NCI-H2029 (cell line): ENCODE data around the gene NECAB3.

Source experiments
- DNase-seq: peaks from one replicate; lab custom pipeline; 2025; lab: John Stamatoyannopoulos, UW

The NECAB3 gene

DNA sequence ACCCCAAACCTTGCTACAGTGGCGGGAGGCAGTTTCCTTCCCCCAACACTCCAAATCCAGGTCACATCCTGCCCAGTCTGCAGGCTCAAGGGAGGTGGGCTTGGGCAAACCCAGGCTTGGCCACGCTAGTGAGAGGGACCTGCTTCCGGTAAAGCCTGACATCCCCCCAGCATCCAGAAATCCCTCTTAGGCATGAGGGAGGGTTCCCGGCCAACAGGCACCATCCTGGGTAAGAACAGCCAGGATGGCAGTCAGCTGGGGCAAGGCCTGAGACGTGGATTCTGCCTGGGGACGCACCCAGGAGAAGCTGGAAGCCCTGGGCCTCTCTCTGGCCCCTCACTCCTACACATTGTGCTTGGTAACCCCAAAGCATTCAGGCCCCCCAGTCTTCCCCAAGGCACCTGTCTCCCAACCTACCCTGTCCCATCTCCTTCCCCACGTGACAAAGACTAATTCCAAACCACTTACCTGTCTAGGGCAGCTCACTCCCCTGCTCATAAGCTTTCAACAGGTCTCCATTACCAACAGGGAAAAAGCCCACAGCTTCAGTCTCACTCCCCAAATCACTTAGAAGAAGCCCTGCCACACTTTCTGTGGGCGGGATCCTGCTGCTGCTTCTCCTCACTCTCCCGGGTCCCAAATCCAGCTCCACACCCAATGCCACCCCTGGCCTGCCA, 10.0 kb downstream of the NECAB3 start:
- no peak for DNase-seq

DNA sequence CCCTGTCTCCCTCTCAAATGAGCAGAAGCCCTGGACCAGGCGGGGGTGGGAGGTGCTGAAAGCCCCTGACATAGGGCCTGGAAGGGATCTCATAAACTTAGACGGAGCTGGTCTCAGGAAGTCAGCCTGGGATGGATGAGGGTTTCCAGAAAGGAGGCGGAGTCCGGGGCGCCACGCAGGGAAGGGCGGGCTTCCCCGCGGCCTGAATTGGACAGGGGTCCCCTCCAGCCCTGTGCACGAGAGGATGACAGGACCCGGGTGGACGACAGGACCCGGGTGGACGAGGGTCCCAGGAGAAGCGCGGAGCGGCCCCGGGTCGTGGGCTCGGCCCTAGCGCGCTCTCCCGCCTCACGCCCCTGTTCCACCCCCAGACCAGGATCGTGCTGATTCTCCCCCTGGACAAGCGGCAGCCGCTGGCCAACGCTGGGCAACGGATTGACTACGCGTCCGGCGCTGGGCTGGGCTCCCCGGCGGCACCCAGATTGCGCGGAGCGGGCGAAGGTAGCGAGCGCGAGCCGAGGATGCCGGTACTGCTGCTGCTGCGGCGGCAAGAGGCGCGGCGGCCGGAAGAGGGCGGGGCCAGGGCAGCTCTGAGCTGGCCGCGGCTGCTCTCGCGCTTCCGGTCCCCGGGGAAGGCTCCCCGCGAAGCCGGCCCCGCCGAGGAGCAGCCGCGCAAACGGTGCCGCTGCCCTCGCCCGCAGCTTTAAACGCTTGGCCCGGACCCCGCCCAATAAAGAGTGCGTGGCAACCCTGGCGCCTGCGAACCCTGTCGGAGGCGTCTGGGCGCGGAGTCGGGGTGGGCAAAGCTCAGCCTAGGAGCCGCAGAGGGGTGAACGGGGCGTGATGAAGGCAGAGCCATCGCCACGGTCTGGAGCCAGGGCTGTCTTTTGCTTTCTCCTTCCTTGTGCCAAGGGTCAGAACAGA, 10.8 kb downstream of the NECAB3 start:
- peak; percentile 72 for DNase-seq

GRCh38 chr20:33662172-33662571, 12.1 kb downstream of the NECAB3 start, which contains the start of gene C20orf144:
Gene C20orf144 (plus strand): TSS chr20:33662327. CDS start chr20:33662346, 19 bp downstream.
- DNase-seq: no peak

DNA sequence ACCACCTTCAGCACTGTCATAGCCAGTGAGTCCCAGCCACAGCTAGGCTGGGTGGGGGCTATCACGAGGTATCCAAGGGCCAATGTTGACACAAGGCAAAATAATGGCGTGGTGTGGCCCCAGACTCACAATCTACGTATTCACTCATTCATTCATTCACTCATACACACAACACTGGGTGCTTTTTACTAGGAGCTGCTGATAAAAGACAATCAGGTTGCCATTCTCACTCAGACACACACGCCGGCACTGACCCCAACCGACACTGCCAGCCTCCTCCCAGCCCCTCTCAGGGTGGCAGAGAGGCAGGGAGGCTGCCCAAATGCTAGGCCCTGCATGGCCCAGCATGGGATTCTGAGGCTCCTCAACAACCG, 13.6 kb downstream of the NECAB3 start:
- no peak for DNase-seq

- no peak for DNase-seq
Observed at GRCh38 chr20:33660035-33660684, 14.1 kb downstream of the NECAB3 start.

- DNase-seq: no peak
Observed at GRCh38 chr20:33659341-33660034, 14.7 kb downstream of the NECAB3 start.

DNA sequence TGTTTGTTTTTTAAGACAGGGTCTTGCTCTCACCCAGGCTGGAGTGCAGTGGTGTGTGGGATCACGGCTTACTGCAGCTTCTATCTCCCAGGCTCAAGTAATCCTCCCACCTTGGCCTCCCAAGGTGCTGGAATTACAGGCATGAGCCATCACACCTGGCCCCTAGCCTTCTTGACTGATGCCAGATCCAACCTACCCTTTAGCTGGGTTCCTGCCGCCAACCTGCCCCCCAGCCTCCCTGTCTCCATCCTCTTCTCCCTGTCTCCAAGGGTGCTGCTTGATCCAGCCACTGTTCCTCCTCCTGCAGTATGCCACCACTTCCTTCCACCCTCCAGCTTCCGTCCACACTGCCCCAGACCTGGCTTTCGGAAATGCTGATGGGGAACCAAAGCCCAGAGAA, 15.3 kb downstream of the NECAB3 start:
- DNase-seq: no peak

DNA sequence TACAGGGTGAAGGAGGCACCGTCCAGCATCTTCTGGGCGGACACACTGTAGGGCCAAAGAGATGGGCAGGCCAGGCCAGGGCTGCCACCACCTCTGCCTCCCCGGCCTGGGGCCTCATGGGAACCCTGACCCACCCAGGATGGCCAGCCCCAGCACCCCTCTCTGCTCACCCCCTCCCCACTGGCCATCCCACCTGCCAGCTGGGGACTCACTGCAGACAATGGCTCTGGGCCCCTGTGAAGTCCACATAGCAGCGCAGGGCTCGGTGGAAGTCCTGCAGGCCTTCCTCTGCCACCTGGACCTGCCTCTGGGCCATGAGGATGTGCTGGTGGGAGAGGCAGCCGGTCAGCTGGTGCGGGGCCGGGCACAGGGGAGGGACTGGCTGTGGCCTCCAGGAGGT, 15.7 kb downstream of the NECAB3 start:
- no peak for DNase-seq

DNA sequence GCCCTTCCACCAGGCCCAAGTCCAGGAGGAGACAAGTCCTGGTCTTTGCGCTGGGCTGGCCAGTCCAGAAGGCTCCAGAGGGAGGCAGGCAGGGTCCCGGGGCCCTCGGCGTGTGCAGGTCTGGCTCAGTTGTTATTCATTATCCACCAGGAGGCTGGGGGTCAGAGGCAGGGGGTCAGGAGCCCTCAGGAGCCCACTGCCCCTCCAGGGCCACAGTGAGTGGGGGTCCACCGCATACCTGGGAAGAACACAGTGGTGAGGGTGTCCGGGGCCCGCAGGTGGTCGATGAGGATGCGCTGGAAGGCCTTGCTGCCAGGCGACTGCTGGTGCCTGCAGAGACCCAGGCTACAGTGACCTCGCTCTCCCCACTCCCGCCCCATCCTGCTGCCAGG, 16.5 kb downstream of the NECAB3 start:
- DNase-seq: no peak

- no peak for DNase-seq
Observed at GRCh38 chr20:33656783-33657703, 17.2 kb downstream of the NECAB3 start.

DNA sequence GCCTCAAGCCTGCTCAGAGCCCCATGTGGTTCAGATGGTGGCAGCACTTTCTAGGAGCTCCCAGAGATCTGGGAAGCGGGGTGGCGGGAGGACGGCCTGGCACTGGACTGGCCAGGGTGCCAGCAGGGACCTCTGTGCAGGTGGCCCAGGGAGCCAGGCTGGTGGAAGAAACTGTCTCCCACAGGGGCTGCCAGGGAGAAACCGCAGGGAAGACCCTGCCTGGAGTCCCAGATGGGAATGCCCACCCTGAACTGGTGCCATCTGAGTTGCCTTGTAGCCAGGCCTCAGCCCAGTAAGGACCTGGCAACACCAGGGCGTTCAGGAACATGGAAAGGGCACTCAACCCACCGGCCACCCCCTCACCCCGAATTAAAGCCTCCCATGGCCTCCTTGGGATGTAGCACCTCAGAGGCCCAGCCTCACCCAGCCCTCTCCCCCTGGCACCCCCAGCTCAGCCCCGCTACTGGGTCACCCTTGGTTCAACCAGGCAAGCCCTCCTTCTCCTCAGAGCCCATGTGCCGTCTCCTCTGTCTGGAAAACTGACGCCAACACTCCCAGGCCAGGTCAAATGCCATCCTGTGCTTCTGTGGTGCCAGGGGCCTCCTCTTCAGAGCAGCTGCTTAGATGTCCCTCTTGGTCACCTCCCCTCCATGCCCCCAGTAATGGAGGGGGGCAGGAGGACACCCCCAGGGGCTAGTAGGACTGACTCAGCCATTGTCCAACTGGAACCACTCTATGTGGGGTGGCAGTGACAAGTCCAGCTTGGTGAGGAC, 18.0 kb downstream of the NECAB3 start:
- DNase-seq: no peak

DNA sequence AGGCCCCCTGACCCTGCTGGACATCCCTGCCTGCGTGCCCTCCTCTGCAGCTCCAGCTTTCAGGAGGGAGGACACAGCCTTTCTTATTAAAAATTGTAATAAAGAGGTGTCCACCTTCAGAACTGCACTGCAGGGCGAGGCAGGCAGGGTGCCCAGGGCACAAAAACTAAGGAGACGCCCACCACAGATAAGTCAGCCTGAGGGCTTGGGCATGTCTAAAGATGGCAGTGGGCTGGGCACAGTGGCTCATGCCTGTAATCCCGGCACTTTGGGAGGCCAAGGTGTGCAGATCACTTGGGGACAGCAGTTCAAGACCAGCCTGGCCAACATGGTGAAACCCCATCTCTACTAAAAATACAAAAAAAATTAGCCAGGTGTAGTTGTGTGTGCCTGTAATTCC, 19.1 kb downstream of the NECAB3 start:
- DNase-seq: no peak

- no peak for DNase-seq
Observed at GRCh38 chr20:33654680-33655161, 19.5 kb downstream of the NECAB3 start.

GRCh38 chr20:33653900-33654596, 20.2 kb downstream of the NECAB3 start:
- peak; percentile 98 for DNase-seq

GRCh38 chr20:33653218-33653899, 20.9 kb downstream of the NECAB3 start:
- DNase-seq: peak; percentile 76

GRCh38 chr20:33651562-33652048, 22.6 kb downstream of the NECAB3 start:
- DNase-seq: no peak

DNA sequence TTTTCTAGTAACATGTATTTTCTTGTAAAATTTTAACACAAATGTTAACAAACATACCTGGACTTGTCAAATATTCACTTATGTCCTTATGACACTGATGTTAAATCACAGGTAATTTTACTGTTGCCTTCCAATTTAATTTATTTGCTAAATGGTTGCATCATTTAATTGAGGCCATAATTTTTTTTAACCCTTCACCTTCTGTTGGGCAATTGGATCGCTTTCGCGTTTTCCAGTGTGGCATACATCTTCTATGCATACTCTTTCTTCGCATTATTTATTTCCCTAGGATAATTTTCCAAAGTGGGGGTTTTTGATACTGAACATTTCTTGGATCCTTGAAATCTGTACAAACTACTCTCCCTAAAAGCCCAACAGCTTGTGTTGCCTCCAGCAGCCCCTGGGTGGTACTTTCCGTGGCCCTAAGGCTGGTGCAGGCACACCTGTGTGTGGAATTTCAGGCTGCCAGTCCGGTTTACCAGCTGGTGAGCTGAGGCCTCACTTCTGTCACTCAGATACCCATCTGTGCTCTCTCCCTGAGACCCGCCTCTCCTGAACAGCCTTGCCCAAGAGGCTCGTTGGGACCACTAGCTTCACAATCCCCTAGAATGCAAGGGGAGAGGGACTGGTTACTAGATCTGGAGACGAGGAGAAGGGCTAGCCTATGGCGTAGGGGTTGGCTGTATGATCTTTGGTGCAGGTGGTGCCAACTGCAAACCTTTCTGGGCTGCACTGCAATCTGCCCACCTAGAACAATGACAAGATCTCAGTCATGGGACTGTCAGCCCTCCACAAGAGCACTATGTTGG, 23.3 kb downstream of the NECAB3 start:
- no peak for DNase-seq
